HepG2 (cell line): ENCODE measurements around the gene AGPAT2. TPM values are rescaled to one million over a fixed set of nuclear protein-coding genes. Genes with fewer than 3 reads are reported as not detected.

Experiments
- ATAC-seq: fragments of 200-7000 bp; cut with Tn5 transposase; 3 replicates; pipeline ENCODE4 v1.9.1; 2020; ENCODE audit warnings: mild to moderate bottlenecking, moderate library complexity
- BruUV-seq: library from RNA; stranded (reverse); fragments of 400-500 nt; replicated peaks from 2 replicates; lab custom pipeline; 2021; lab: Mats Ljungman, UMichigan
- CTCF ChIA-PET: fragments of 300-600 bp; formaldehyde crosslinking; extraction: SDS; loops from one replicate; lab custom pipeline; 2021; ENCODE audit warnings: low total read pairs, inconsistent platforms, low intra/inter-chr PET ratio; lab: Yijun Ruan, JAX
- POLR2A ChIA-PET: fragments of 350-600 bp; sonication (Branson Sonifier 250); formaldehyde crosslinking; loops from one replicate; lab custom pipeline; 2020; ENCODE audit warnings: antibody characterized with exemption, inconsistent platforms; lab: Yijun Ruan, JAX
- DNase-seq: peaks from one replicate; pipeline ENCODE4 v3.0.0-alpha.2; 2015; ENCODE audit warnings: low spot score
- FAIRE-seq: peaks from 3 replicates; lab custom pipeline; 2011; peaks lifted over from hg19 to GRCh38; lab: Jason Lieb, UNC
- H2AFZ ChIP-seq: one replicate; pipeline ENCODE4 v1.6.1; 2011; ENCODE audit warnings: low read length, inconsistent platforms
- H3K27ac ChIP-seq: fragments of 300-600 bp; 3 replicates; pipeline ENCODE4 v1.8.0; 2011; ENCODE audit warnings: mixed run types, mild to moderate bottlenecking, mixed read lengths, low read length, inconsistent platforms; ENCODE audit not compliant: insufficient read depth; ENCODE audit errors: extremely low read length
- H3K27me3 ChIP-seq, 2 experiments: fragments of 200-600 bp in 1 of 2; 2 replicates in 1 of 2; 3 replicates in 1 of 2; pipeline versions ENCODE4 v1.6.0 to v1.8.0; 2011; ENCODE audit warnings: low read length in 2 of 2, mild to moderate bottlenecking in 2 of 2, moderate library complexity in 2 of 2, inconsistent platforms in 1 of 2; ENCODE audit not compliant: insufficient read depth in 2 of 2, control insufficient read depth in 1 of 2
- H3K36me3 ChIP-seq, 2 experiments: fragments of 200-600 bp in 1 of 2; replicated peaks in 1 of 2; 2 replicates in 1 of 2; 3 replicates in 1 of 2; pipeline versions ENCODE4 v1.5.1 to v1.8.0; 2011; ENCODE audit warnings: low read length in 2 of 2, inconsistent platforms in 1 of 2; ENCODE audit not compliant: insufficient read depth in 2 of 2, control insufficient read depth in 1 of 2
- H3K4me1 ChIP-seq: 2 replicates; pipeline ENCODE4 v1.5.1; 2012; ENCODE audit warnings: low read length, inconsistent platforms; ENCODE audit not compliant: insufficient read depth
- H3K4me2 ChIP-seq: 2 replicates; pipeline ENCODE4 v1.6.0; 2011; ENCODE audit warnings: low read depth, low read length, inconsistent platforms
- H3K4me3 ChIP-seq, 3 experiments: fragments of 200-600 bp in 1 of 3; sonication (generic), shearing (Covaris generic) in 1 of 3; replicated peaks in 1 of 3; 2 replicates each; pipeline ENCODE4 v1.5.1; 2011 to 2016; ENCODE audit warnings: low read length in 3 of 3, inconsistent platforms in 2 of 3, low read depth in 2 of 3, mild to moderate bottlenecking in 2 of 3, control low read depth in 1 of 3, mixed read lengths in 1 of 3; ENCODE audit not compliant: insufficient read depth in 1 of 3
- H3K79me2 ChIP-seq: one replicate; pipeline ENCODE4 v1.6.1; 2011; ENCODE audit warnings: low read length, inconsistent platforms; ENCODE audit not compliant: insufficient read depth
- H3K9ac ChIP-seq: 2 replicates; pipeline ENCODE4 v1.6.0; 2011; ENCODE audit warnings: mild to moderate bottlenecking, low read depth, low read length, inconsistent platforms; ENCODE audit not compliant: insufficient read depth
- H3K9me3 ChIP-seq: 2 replicates; pipeline ENCODE4 v1.5.1; 2012; ENCODE audit warnings: mild to moderate bottlenecking, low read length
- H4K20me1 ChIP-seq: 2 replicates; pipeline ENCODE4 v1.6.0; 2011; ENCODE audit warnings: inconsistent platforms, mild to moderate bottlenecking, low read length, moderate library complexity; ENCODE audit not compliant: insufficient read depth
- ARID4A ChIP-seq: sonication (generic); formaldehyde crosslinking; IDR thresholded peaks from 2 replicates; pipeline ENCODE4 v1.5.0; 2020; ENCODE audit warnings: mild to moderate bottlenecking, missing genetic modification reagents, borderline replicate concordance
- CHD2 ChIP-seq: IDR thresholded peaks from 2 replicates; pipeline ENCODE4 v1.6.1; 2011; ENCODE audit warnings: low read depth, low read length, improper control_type of control experiment
- ETS1 ChIP-seq: sonication (generic); formaldehyde crosslinking; IDR thresholded peaks from 2 replicates; pipeline ENCODE4 v1.4.0; 2020; ENCODE audit warnings: missing genetic modification reagents
- EZH2 ChIP-seq: conservative IDR thresholded peaks from 2 replicates; pipeline ENCODE4 v1.6.1; 2012; ENCODE audit warnings: mild to moderate bottlenecking, low read depth, low read length, moderate library complexity
- HMGXB4 ChIP-seq, 2 experiments: sonication (generic) in 1 of 2; formaldehyde crosslinking in 1 of 2; IDR thresholded peaks; 2 replicates each; pipeline versions ENCODE4 v1.4.0 to v1.6.1; 2018 to 2020; ENCODE audit warnings: missing genetic modification reagents in 2 of 2, borderline replicate concordance in 1 of 2, low read depth in 1 of 2, mild to moderate bottlenecking in 1 of 2, missing biosample characterization in 1 of 2
- JUNB ChIP-seq: sonication (generic); formaldehyde crosslinking; IDR thresholded peaks from 2 replicates; pipeline ENCODE4 v1.8.0; 2022; ENCODE audit warnings: missing genetic modification reagents, mild to moderate bottlenecking, borderline replicate concordance
- NAIF1 ChIP-seq: sonication (generic); formaldehyde crosslinking; IDR thresholded peaks from 2 replicates; pipeline ENCODE4 v1.5.0; 2020; ENCODE audit warnings: mild to moderate bottlenecking, missing genetic modification reagents, borderline replicate concordance
- WGBS: methylation state at CpG from one replicate; pipeline ENCODE4 v1.1.6; 2017; ENCODE audit warnings: low lambda C conversion rate; 5-methylcytosine and 5-hydroxymethylcytosine counted together
- in situ Hi-C: cut with HindIII; loops from 2 replicates; pipeline ENCODE4 v1.10.0; 2017; ENCODE audit warnings: low pct_unique_long_range_greater_than_20kb; ENCODE audit not compliant: extremely low pct_ligation_motif_present
- intact Hi-C: fragments of 100-400 bp; cut with micrococcal nuclease; formaldehyde crosslinking; loops from one replicate; pipeline ENCODE4 v1.10.0; 2022; ENCODE audit not compliant: unreplicated experiment
- polyA plus RNA-seq, 8 experiments: library from polyadenylated mRNA; depleted of rRNA in 3 of 8; stranded (reverse) in 7 of 8; unstranded in 1 of 8; fragments of >200 nt; fragmentation: Illumina TruSeq in 4 of 8; extraction: Trizol in 4 of 8; gene quantifications; 2 replicates each; pipeline versions ENCODE4 v1.2.1 to v1.2.3, GENCODE V29; 2011 to 2016; ENCODE audit warnings: low read depth in 4 of 8, missing spikeins in 1 of 8, mixed read lengths in 1 of 8; ENCODE audit not compliant: insufficient read depth in 1 of 8
- total RNA-seq, 5 experiments: library from RNA; depleted of rRNA; stranded (reverse); fragments of >200 nt; fragmentation: Illumina TruSeq; extraction: Trizol; gene quantifications; 2 replicates each; pipeline ENCODE4 v1.2.3, GENCODE V29; 2016; ENCODE audit warnings: low read depth in 1 of 5

AGPAT2 gene
- total and polyA plus RNA-seq, 2 of the 13 experiments (the other 11 are each of a cell fraction or from before 2014, with no cell fraction given), result 3.9 to 25.8 TPM

- 0 out of 2 replicates have a peak, but pooled peaks have one; percentile 71 for TF ChIP-seq JUNB (CRISPR knock-in tag)
- TF ChIP-seq CHD2, result no peak
Measured at GRCh38 chr9:136693490-136694162, 6.4 kb upstream of the AGPAT2 start (continued).

- Histone ChIP-seq H4K20me1 (no peaks in the 10 kb centered on the region), H3K27me3 (peaks cover 20 to 63% of the 10 kb centered on the region in 2 experiments; a peak in 4 of 5 replicates), H3K4me2 (peak overlapping the region; percentile 62), H2AFZ (no peak overlapping the region), H3K9me3 (no peaks in the 10 kb centered on the region), H3K4me3 (peak overlapping the region in 1 of 3 experiments; percentile 34; a peak in 1 of 6 replicates), H3K4me1 (peaks cover 68% of the 10 kb centered on the region), H3K79me2 (no peaks in the 10 kb centered on the region), H3K9ac (no peak overlapping the region), H3K27ac (no peak overlapping the region), H3K36me3 (no peaks in the 10 kb centered on the region)
- no peak for FAIRE-seq
- ChIA-PET CTCF (interaction anchor here (0.9 kb wide), 2 partner anchors 20 to 47 kb away, joined by 3 read pairs; no protein-coding TSS in a partner anchor), POLR2A (interaction anchor here (1.0 to 1.1 kb wide), 3 partner anchors 21 to 35 kb away, joined by 4 to 9 read pairs (median 8); no protein-coding TSS in a partner anchor)
- in situ Hi-C loops (no loop called here), intact Hi-C loops (loop anchor here (5.0 kb wide), 1 partner anchor 46 kb away; no protein-coding TSS in a partner anchor)
- WGBS, result 29% methylated on average over 14 of the region's 14 CpGs
- TF ChIP-seq NAIF1, result no peak
- TF ChIP-seq ARID4A (CRISPR knock-in tag), result 0 out of 2 replicates have a peak, but pooled peaks have one; percentile 19
- no peak for TF ChIP-seq EZH2
- TF ChIP-seq HMGXB4 (CRISPR knock-in tag; IDR thresholded peaks at IDR 0.05; ENCODE audit: borderline replicate concordance in 1 of 2, low read depth in 1 of 2), result 0 out of 4 replicates have a peak, but pooled peaks of 1 of the 2 experiments have one; percentile 1
- TF ChIP-seq ETS1 (CRISPR knock-in tag), result no peak
- BruUV-seq, result no TSS peak
- no peak for ATAC-seq
- DNase-seq, result no peak
Measured at GRCh38 chr9:136693135-136693489, 5.9 kb upstream of the AGPAT2 start.
